ENCODE results near the gene NSRP1.
"Not testable (repeated sequence)": the region's sequence is repeated elsewhere in the genome, so short reads cannot be mapped to it uniquely, and the experiment has no call there.

NSRP1 gene

GRCh38 chr17:30225112-30225511 is 108.5 kb downstream of the NSRP1 start:
- DNase-seq, result no peak

GRCh38 chr17:30225919-30226553 is 109.4 kb downstream of the NSRP1 start:
- DNase-seq, result no peak

GRCh38 chr17:30226878-30227277 is 110.3 kb downstream of the NSRP1 start:
- DNase-seq, result no peak

- DNase-seq, result no peak
Observed at GRCh38 chr17:30228011-30228410, 111.4 kb downstream of the NSRP1 start.

- DNase-seq, result no peak
Observed at GRCh38 chr17:30229012-30229411, 112.4 kb downstream of the NSRP1 start.

GRCh38 chr17:30230009-30230408 is 113.4 kb downstream of the NSRP1 start:
- not testable (repeated sequence) for DNase-seq

- no peak for DNase-seq
Observed at GRCh38 chr17:30230596-30231125, 114.0 kb downstream of the NSRP1 start.

- no peak for DNase-seq
Observed at GRCh38 chr17:30232015-30232823, 115.6 kb downstream of the NSRP1 start.

GRCh38 chr17:30232824-30233427 is 116.3 kb downstream of the NSRP1 start:
- no peak for DNase-seq

- DNase-seq, result no peak
Observed at GRCh38 chr17:30234296-30234695, 117.7 kb downstream of the NSRP1 start.

- DNase-seq, result no peak
Observed at GRCh38 chr17:30234964-30235363, 118.3 kb downstream of the NSRP1 start.

- no peak for DNase-seq
Observed at GRCh38 chr17:30235386-30236296, 119.0 kb downstream of the NSRP1 start, which contains the start of gene SLC6A4. SLC6A4 (minus strand) TSS chr17:30235697; CDS start chr17:30221958, 13,739 bp downstream.
